ENCODE measurements around the gene PNPLA5.

GRCh38 chr22:43897751-43898261 is 6.0 kb upstream of the PNPLA5 start:
- TF ChIP-seq YY1 (IDR thresholded peaks at IDR 0.05; ENCODE audit: low read depth, low read length) (no peak), CTCF (IDR thresholded peaks at IDR 0.05; ENCODE audit: control extremely low read depth in 1 of 3, insufficient read depth in 1 of 3, low read depth in 1 of 3, low read length in 3 of 3) (no peak)
